ENCODE data around the gene GFPT1. TPM values are rescaled to one million over a fixed set of nuclear protein-coding genes. Genes with fewer than 3 reads are reported as not detected.
A peak's percentile ranks its signal among the peaks of the same experiment; 100 is the strongest.

Gene GFPT1
- total RNA-seq, 1 experiment from 2014 or later = 37.0 TPM

DNA sequence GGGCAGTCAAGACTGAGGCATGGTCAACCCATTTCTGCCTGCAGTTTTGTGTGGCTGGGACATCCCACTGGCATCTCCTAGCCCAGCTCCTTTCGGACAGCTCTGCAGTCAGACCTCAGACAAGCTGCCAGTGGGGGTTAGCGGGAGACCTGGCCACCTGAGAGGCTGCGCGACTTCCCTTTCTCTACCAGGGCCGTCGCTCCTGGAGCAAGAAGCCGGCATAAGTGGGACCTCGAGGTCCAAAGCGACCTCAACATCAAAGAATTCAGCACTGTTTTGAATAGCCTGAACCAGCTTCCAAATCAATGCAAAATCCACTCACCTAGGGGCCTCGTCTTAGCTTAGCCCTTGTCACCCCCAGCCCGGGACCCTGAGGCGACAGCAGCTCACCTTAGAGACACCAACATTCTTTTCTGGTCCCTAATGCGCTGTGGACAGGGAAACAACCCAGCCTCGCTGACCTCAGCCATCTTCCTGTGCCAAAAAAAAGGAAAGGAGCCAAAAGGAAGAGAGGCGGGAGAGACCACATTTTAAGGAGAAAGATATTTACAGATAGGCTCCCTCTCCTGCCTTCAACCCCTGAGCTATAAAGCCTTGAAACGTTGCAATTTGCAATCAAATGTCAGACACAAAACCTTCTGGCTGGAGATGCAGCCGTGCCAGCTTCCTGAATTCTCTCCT, 81.2 kb downstream of the GFPT1 start:
- Histone ChIP-seq H3K4me3 (peak overlapping the region; percentile 43; the same call in 1 of the 2 replicates), H3K27me3 (replicated peaks) (no peaks in the 10 kb centered on the region), H3K27ac (no peak overlapping the region), H3K36me3 (no peaks in the 10 kb centered on the region), H3K9me3 (replicated peaks) (no peaks in the 10 kb centered on the region), H3K4me1 (replicated peaks) (peaks cover 20% of the 10 kb centered on the region)
- DNase-seq (ENCODE audit: low read depth in 1 of 2, low spot score in 2 of 2) = no peak

- Histone ChIP-seq H3K9me3 (replicated peaks) (no peaks in the 10 kb centered on the region), H3K27ac (no peak overlapping the region), H3K4me1 (replicated peaks) (peaks cover 20% of the 10 kb centered on the region), H3K36me3 (no peaks in the 10 kb centered on the region), H3K27me3 (replicated peaks) (no peaks in the 10 kb centered on the region), H3K4me3 (no peak overlapping the region)
- no peak for DNase-seq (ENCODE audit: low read depth in 1 of 2, low spot score in 2 of 2)
These were observed 81.9 kb downstream of the GFPT1 start for GRCh38 chr2:69305166-69305565.

DNA sequence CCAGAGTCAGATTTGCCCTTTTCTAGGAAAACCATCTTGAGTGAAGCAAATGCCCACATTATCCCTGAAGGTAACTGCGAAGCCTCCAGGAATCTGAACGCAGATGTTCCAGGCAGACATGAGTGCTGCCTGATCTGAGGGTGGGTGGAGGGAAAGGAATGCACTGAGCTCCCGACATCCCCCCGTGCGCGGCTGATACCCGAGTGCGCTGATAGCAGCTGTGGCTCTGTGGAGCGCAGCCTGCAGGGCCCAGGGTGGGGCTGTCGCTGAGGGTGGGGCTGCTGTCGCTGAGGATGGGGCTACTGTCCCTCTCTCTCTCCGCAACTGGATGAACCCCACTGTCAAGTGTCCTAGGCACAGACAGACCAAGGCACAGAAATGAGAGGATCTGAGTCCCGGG, 82.4 kb downstream of the GFPT1 start:
- H3K9me3 ChIP-seq (replicated peaks) = no peaks in the 10 kb centered on the region
- no peak overlapping the region for H3K27ac ChIP-seq
- no peak for DNase-seq (ENCODE audit: low read depth in 1 of 2, low spot score in 2 of 2)
- no peaks in the 10 kb centered on the region for H3K36me3 ChIP-seq
- H3K4me1 ChIP-seq (replicated peaks) = peaks cover 23% of the 10 kb centered on the region
- no peaks in the 10 kb centered on the region for H3K27me3 ChIP-seq (replicated peaks)
- H3K4me3 ChIP-seq = no peak overlapping the region

DNA sequence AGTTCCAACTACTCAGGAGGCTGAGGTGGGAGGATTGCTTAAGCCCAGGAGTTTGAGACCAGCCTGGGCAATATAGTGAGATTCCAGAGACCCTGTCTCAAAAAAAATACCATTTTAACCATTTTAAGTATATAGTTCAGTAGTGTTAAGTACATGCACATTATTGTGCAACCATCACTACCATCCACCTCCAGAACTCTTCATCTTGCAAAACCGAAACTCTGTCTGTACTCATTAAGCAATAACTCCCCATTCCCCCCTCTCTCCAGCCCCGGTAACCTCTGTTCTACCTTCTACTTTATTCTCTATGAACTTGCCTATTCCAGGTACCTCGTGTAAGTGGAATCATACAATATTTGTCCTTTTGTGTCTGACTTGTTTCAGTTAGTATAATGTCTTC, 86.4 kb downstream of the GFPT1 start:
- H3K4me3 ChIP-seq = no peak overlapping the region

GRCh38 chr2:69299772-69300516, 87.1 kb downstream of the GFPT1 start:
- Histone ChIP-seq H3K27me3 (replicated peaks) (no peaks in the 10 kb centered on the region), H3K36me3 (no peaks in the 10 kb centered on the region), H3K27ac (no peak overlapping the region), H3K4me3 (no peak overlapping the region), H3K4me1 (replicated peaks) (peaks cover 30% of the 10 kb centered on the region), H3K9me3 (replicated peaks) (no peaks in the 10 kb centered on the region)
- DNase-seq (ENCODE audit: low read depth in 1 of 2, low spot score in 2 of 2) = no peak

More for the DNA sequence above, 86.4 kb downstream of the GFPT1 start:
- no peak for DNase-seq (ENCODE audit: low read depth in 1 of 2, low spot score in 2 of 2)
- H3K9me3 ChIP-seq (replicated peaks) = no peaks in the 10 kb centered on the region
- H3K36me3 ChIP-seq = no peaks in the 10 kb centered on the region
- H3K27me3 ChIP-seq (replicated peaks) = no peaks in the 10 kb centered on the region
- peaks cover 30% of the 10 kb centered on the region for H3K4me1 ChIP-seq (replicated peaks)
- no peak overlapping the region for H3K27ac ChIP-seq

- peak in 1 of 2 experiments; percentile 50 for DNase-seq (ENCODE audit: low read depth in 1 of 2, low spot score in 2 of 2)
- Histone ChIP-seq H3K4me1 (replicated peaks) (peaks cover 30% of the 10 kb centered on the region), H3K27ac (no peak overlapping the region), H3K27me3 (replicated peaks) (no peaks in the 10 kb centered on the region), H3K4me3 (no peak overlapping the region), H3K36me3 (no peaks in the 10 kb centered on the region), H3K9me3 (replicated peaks) (no peaks in the 10 kb centered on the region)
These were observed 88.2 kb downstream of the GFPT1 start for GRCh38 chr2:69298862-69299261.

DNA sequence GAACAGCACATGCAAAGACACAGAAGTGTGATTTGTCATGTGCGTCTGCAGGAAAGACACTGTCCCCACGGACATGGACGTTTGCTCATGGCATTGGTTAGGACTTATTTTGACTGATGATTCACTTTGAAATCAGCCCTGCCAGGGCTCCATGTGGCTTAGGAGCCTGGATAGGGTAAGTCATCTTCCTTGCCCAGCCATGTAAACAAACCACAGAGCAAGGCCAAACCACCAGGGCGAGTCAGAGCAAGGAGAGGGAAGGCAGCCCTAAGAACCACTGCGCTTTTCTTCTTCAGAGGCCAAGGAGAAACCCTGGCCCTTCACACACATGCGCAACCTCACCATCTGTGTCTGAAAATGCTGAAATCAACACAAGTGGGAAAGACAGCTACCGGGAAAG, 88.8 kb downstream of the GFPT1 start:
- Histone ChIP-seq H3K27me3 (replicated peaks) (no peaks in the 10 kb centered on the region), H3K4me3 (no peak overlapping the region)

DNA sequence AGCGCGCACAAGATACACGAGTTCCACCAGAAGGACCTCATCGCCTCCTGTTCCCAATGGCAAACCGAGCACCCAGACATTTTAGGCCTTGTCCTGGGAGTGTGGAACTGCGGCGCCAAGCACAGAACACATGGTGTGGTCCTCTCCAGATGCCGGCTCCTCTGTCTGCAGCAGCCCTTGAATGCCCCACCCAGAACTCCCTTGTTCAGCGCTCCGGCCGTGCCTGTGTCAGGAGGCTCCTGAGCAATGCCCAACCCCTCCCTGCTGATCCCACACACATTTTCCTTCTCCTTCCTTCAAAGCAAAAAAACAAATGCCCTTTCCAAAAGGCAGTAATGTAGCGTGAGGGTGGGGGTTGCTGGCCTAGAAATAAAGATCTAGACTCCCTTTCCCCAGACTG, 89.8 kb downstream of the GFPT1 start:
- Histone ChIP-seq H3K36me3 (no peaks in the 10 kb centered on the region), H3K27me3 (replicated peaks) (no peaks in the 10 kb centered on the region), H3K4me1 (replicated peaks) (peaks cover 30% of the 10 kb centered on the region), H3K4me3 (no peak overlapping the region), H3K27ac (no peak overlapping the region), H3K9me3 (replicated peaks) (no peaks in the 10 kb centered on the region)
- no peak for DNase-seq (ENCODE audit: low read depth in 1 of 2, low spot score in 2 of 2)

More for the DNA sequence above, 88.8 kb downstream of the GFPT1 start:
- no peaks in the 10 kb centered on the region for H3K9me3 ChIP-seq (replicated peaks)
- no peaks in the 10 kb centered on the region for H3K36me3 ChIP-seq
- peaks cover 30% of the 10 kb centered on the region for H3K4me1 ChIP-seq (replicated peaks)
- peak; percentile 78 to 85 for DNase-seq (ENCODE audit: low read depth in 1 of 2, low spot score in 2 of 2)
- no peak overlapping the region for H3K27ac ChIP-seq

- peaks cover 30% of the 10 kb centered on the region for H3K4me1 ChIP-seq (replicated peaks)
- H3K36me3 ChIP-seq = no peaks in the 10 kb centered on the region
- no peaks in the 10 kb centered on the region for H3K27me3 ChIP-seq (replicated peaks)
- no peak for DNase-seq (ENCODE audit: low read depth in 1 of 2, low spot score in 2 of 2)
- no peaks in the 10 kb centered on the region for H3K9me3 ChIP-seq (replicated peaks)
- H3K27ac ChIP-seq = no peak overlapping the region
- H3K4me3 ChIP-seq = no peak overlapping the region
These were observed 90.6 kb downstream of the GFPT1 start for GRCh38 chr2:69296421-69296820.

DNA sequence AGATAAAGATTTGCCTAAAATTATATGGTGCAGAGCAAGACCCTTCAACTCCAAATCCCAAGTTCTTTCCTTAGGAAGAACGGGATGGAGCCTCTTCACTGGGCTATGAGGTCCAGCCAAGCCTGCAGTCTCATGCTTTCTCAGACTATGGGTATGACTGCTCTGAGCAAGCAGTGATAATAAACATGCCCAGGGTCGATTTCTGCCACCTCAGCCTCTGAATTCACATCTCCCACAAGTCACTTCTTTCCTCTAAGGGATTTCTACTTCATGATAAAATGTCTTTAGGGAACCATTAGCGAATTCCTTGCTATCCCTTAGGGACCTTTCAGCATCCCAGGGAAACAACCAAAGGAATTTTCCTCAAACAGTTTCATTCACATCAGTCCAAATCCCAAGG, 94.8 kb downstream of the GFPT1 start:
- no peak overlapping the region for H3K4me3 ChIP-seq
- H3K27ac ChIP-seq = no peak overlapping the region
- no peak for DNase-seq (ENCODE audit: low read depth in 1 of 2, low spot score in 2 of 2)
- no peaks in the 10 kb centered on the region for H3K36me3 ChIP-seq
- H3K9me3 ChIP-seq (replicated peaks) = no peaks in the 10 kb centered on the region
- peaks cover 3% of the 10 kb centered on the region for H3K4me1 ChIP-seq (replicated peaks)
- H3K27me3 ChIP-seq (replicated peaks) = no peaks in the 10 kb centered on the region

- H3K27me3 ChIP-seq (replicated peaks) = no peaks in the 10 kb centered on the region
- H3K4me1 ChIP-seq (replicated peaks) = no peaks in the 10 kb centered on the region
- no peak overlapping the region for H3K4me3 ChIP-seq
- no peak for DNase-seq (ENCODE audit: low read depth in 1 of 2, low spot score in 2 of 2)
- H3K27ac ChIP-seq = no peak overlapping the region
- H3K9me3 ChIP-seq (replicated peaks) = no peaks in the 10 kb centered on the region
- H3K36me3 ChIP-seq = no peaks in the 10 kb centered on the region
These were observed 95.3 kb downstream of the GFPT1 start for GRCh38 chr2:69291721-69292120.

GRCh38 chr2:69291004-69291650, 95.9 kb downstream of the GFPT1 start:
- H3K36me3 ChIP-seq = no peaks in the 10 kb centered on the region
- no peaks in the 10 kb centered on the region for H3K4me1 ChIP-seq (replicated peaks)
- DNase-seq (ENCODE audit: low read depth in 1 of 2, low spot score in 2 of 2) = no peak
- no peaks in the 10 kb centered on the region for H3K27me3 ChIP-seq (replicated peaks)
- no peaks in the 10 kb centered on the region for H3K9me3 ChIP-seq (replicated peaks)
- H3K27ac ChIP-seq = no peak overlapping the region
- no peak overlapping the region for H3K4me3 ChIP-seq

- Histone ChIP-seq H3K4me1 (replicated peaks) (0 out of 2 replicates have a peak, but pooled peaks cover 5% of the 10 kb centered on the region), H3K27me3 (replicated peaks) (no peaks in the 10 kb centered on the region), H3K36me3 (no peaks in the 10 kb centered on the region), H3K27ac (no peak overlapping the region), H3K9me3 (replicated peaks) (no peaks in the 10 kb centered on the region), H3K4me3 (no peak overlapping the region)
- no peak for DNase-seq (ENCODE audit: low read depth in 1 of 2, low spot score in 2 of 2)
These were observed 98.6 kb downstream of the GFPT1 start for GRCh38 chr2:69288429-69288828.

DNA sequence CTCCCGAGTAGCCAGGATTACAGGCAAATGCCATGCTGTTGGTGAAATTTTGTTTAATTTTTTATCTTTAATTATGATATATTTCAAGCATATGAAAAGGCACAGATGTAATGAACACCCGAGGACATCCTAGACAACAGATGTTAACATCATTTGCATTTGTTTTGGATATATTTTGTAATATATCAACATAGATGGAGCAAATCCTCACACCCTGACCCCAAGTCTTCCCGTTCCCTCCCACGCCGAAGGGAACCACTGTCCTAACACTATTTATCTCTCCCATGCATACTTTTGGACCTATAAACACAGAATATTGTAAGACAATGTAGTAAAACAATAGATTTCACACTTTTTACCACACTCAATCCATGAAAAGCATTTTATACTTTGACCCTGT, 99.5 kb downstream of the GFPT1 start:
- Histone ChIP-seq H3K27ac (no peak overlapping the region), H3K4me3 (no peak overlapping the region), H3K27me3 (replicated peaks) (no peaks in the 10 kb centered on the region), H3K4me1 (replicated peaks) (0 out of 2 replicates have a peak, but pooled peaks cover 5% of the 10 kb centered on the region), H3K9me3 (replicated peaks) (no peaks in the 10 kb centered on the region), H3K36me3 (no peaks in the 10 kb centered on the region)
- DNase-seq (ENCODE audit: low read depth in 1 of 2, low spot score in 2 of 2) = no peak
